ENCODE results near the gene GABRR3.

GABRR3 gene

DNA sequence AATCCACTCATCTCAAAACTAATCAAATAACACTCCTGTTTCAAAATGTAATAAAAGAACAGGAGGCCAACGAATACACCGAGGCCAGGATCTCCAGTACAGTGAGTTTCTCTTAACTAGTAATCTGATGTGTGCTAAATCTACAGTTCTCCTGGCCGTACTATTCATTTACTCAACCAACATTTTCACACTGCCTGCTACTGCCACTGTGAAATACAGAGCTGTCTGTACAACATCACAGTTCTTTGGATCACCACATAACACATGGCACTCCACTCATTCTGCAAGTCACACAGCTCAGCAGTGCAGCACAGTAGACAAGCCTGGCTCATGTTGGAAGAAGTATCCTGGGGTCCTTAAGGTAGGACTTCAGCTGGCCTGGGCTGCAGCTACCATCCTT, 84.8 kb downstream of the GABRR3 start:
- no peak overlapping the region for H3K4me3 ChIP-seq (ENCODE audit: low read depth, low read length)
- TF ChIP-seq, protein P1, sequence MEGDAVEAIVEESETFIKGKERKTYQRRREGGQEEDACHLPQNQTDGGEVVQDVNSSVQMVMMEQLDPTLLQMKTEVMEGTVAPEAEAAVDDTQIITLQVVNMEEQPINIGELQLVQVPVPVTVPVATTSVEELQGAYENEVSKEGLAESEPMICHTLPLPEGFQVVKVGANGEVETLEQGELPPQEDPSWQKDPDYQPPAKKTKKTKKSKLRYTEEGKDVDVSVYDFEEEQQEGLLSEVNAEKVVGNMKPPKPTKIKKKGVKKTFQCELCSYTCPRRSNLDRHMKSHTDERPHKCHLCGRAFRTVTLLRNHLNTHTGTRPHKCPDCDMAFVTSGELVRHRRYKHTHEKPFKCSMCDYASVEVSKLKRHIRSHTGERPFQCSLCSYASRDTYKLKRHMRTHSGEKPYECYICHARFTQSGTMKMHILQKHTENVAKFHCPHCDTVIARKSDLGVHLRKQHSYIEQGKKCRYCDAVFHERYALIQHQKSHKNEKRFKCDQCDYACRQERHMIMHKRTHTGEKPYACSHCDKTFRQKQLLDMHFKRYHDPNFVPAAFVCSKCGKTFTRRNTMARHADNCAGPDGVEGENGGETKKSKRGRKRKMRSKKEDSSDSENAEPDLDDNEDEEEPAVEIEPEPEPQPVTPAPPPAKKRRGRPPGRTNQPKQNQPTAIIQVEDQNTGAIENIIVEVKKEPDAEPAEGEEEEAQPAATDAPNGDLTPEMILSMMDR (IDR thresholded peaks at IDR 0.05; ENCODE audit: insufficient read depth, low read depth, low read length, missing control alignments), result no peak
- no peak for DNase-seq (ENCODE audit: low read depth)

DNA sequence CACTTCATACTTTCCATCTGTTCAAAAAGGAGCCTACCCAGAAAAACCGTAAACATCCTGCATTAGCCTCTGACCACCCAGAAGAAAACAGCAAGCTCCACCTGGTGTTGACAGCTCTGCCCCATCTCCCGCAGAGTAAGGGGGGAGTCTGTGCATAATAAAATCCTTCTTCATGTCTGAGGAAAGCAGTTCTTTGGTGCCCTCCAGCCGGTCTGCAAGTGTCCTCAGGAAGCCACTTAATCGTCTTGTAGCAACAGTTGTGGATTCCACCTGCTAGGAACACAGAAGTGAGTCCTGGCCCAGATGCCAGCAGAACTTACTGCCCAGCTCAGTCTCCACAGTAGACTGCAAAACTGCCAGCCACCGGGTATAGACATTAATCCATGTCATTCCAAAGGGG, 85.4 kb downstream of the GABRR3 start:
- TF ChIP-seq, protein P1 (IDR thresholded peaks at IDR 0.05; ENCODE audit: insufficient read depth, low read depth, low read length, missing control alignments), result no peak
- no peak overlapping the region for H3K4me3 ChIP-seq (ENCODE audit: low read depth, low read length)
- no peak for DNase-seq (ENCODE audit: low read depth)

DNA sequence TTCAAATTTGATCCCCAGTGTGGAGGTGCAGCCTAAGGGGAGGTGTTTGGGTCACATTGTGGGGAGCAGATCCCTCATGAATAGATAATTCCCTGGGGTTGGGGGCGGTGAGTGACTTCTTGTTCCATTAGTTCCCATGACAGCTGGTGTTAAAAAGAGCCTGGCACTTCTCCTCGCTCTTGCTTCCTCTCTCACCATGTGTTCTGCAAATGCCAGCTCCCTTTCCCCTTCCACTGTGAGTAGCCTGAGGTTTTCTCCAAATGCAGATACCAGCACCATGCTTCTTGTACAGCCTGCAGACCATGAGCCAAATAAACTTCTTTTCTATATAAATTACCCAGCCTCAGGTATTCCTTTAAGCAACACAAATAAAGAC, 86.0 kb downstream of the GABRR3 start:
- H3K4me3 ChIP-seq (ENCODE audit: low read depth, low read length), result no peak overlapping the region
- TF ChIP-seq, protein P1 (IDR thresholded peaks at IDR 0.05; ENCODE audit: insufficient read depth, low read depth, low read length, missing control alignments), result no peak
- no peak for DNase-seq (ENCODE audit: low read depth)

DNA sequence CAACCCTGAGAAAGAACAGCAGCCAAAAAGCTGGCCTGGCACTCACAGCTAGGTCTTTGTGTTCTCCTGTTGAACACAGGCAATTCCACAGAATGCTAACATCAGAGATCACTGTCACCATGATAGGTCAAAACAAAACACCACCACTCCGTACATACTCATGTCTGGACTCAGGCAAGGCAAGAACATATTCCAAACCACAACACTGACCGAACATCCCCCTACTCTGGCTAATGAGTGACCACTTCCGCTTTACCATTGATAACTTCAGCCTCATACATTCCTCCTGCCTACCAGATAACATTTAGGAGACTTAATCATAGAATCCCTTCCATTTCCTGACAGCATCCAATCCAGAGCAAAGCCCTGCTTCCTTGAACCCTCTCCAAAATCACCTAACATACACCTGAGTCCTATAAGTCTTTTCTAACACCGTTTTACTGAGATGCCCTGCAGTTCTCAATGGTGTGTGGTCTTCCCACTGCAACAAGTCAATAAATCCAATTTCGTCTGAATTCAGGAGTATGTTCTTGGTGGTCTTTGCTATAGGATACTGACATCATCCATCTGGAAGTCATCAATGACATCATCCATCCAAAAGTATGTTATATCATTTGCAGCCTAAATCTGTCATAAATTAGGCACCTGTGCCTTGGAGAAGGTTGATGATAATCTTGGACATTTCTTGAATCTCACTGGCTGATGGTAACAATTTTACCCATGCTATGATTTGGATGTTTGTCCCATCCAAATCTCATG, 86.6 kb downstream of the GABRR3 start:
- TF ChIP-seq, protein P1 (IDR thresholded peaks at IDR 0.05; ENCODE audit: insufficient read depth, low read depth, low read length, missing control alignments), result no peak
- no peak for DNase-seq (ENCODE audit: low read depth)
- H3K4me3 ChIP-seq (ENCODE audit: low read depth, low read length), result no peak overlapping the region

DNA sequence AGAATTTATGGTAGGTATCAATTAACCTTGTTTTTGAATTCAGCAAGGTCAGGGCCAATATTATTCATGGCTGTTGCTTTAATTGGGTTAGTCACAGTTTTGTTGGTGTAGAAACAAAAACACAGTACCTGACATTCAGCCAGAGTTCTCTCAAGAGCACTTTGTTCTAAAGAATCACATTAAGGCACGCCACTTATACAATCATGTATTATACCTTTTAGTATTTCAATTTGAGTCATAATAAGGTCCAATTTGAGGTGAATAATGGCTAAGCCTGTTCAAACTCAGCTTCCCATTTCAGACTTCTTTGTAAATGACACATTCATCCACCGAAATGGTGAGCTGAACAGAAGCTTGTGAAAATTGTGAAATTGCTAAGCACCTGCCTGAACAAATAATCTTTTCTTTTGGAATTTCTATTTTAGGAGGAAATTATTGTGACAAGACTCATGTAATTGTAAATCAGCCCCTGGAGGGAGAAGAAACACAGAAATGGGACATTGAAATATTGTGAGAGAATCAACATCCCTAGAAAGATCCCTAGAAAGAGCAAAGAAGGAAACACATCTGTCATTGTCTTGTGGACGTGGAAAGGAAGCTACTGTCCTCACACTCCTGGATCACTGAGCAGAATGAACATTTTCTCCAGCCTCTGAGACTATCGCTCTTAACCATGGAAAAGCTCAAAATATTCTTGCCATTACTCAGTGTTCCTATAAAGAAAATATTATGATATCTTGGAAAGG, 92.1 kb downstream of the GABRR3 start:
- no peak overlapping the region for H3K4me3 ChIP-seq (ENCODE audit: low read depth, low read length)
- DNase-seq (ENCODE audit: low read depth), result no peak
- TF ChIP-seq, protein P1 (IDR thresholded peaks at IDR 0.05; ENCODE audit: insufficient read depth, low read depth, low read length, missing control alignments), result no peak

DNA sequence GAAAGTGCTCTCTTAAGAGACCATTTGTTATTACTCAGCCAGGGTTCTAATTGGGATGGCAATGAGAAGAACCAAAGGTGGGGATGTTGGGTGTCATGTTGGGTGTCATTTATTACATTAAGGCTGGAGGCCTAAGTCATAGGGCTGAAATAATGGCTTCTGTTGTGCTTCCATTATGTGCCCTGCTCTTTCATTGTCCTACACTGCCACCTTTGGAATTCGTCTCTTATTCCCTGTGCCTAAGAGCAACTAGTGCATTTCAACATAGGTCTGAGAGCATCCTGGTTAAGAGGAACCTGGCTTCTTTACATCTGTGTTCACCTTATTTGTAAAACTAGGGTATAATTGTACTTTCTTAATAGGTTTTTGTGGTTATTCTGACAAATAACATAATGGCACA, 95.1 kb downstream of the GABRR3 start:
- DNase-seq (ENCODE audit: low read depth), result no peak

More for the DNA sequence above, 95.1 kb downstream of the GABRR3 start:
- TF ChIP-seq, protein P1 (IDR thresholded peaks at IDR 0.05; ENCODE audit: insufficient read depth, low read depth, low read length, missing control alignments), result no peak
- no peak overlapping the region for H3K4me3 ChIP-seq (ENCODE audit: low read depth, low read length)
